Panc1 (cell line): Measurements from ENCODE around the gene ISCU. TPM values are rescaled to one million over a fixed set of nuclear protein-coding genes. Genes with fewer than 3 reads are reported as not detected.

ENCODE experiments used
- ATAC-seq: fragments of 200-7000 bp; cut with Tn5 transposase; 2 replicates; pipeline ENCODE4 v1.9.1; 2020; ENCODE audit warnings: mild to moderate bottlenecking, moderate library complexity
- BruUV-seq: library from RNA; stranded (reverse); fragments of 400-500 nt; replicated peaks from 2 replicates; lab custom pipeline; 2021; lab: Mats Ljungman, UMichigan
- CTCF ChIA-PET: fragments of 300-600 bp; sonication (Branson Sonifier 250); formaldehyde crosslinking; loops from one replicate; lab custom pipeline; 2022; ENCODE audit warnings: antibody characterized with exemption; lab: Charles Lee
- POLR2A ChIA-PET: fragments of 300-600 bp; sonication (Branson Sonifier 250); formaldehyde crosslinking; loops from one replicate; lab custom pipeline; 2022; ENCODE audit warnings: antibody characterized with exemption; lab: Charles Lee
- DNase-seq: peaks from one replicate; pipeline ENCODE4 v3.0.0-alpha.2; 2010; ENCODE audit warnings: low read depth, low spot score
- H3K27ac ChIP-seq: 2 replicates; pipeline ENCODE4 v1.5.1; 2011; ENCODE audit warnings: mild to moderate bottlenecking, low read length, inconsistent platforms
- H3K27me3 ChIP-seq: fragments of 200-500 bp; sonication (Bioruptor generic); 2 replicates; pipeline ENCODE4 v1.6.0; 2014; ENCODE audit warnings: low read length, inconsistent platforms; ENCODE audit not compliant: control insufficient read depth, insufficient read depth
- H3K36me3 ChIP-seq: fragments of 200-500 bp; sonication (Bioruptor generic); 2 replicates; pipeline ENCODE4 v1.5.1; 2014; ENCODE audit warnings: inconsistent platforms, mild to moderate bottlenecking, low read length, moderate library complexity; ENCODE audit not compliant: control insufficient read depth, insufficient read depth
- H3K4me1 ChIP-seq: 2 replicates; pipeline ENCODE4 v1.5.1; 2011; ENCODE audit warnings: inconsistent platforms, mild to moderate bottlenecking, low read length, moderate library complexity; ENCODE audit not compliant: control insufficient read depth, insufficient read depth
- H3K4me3 ChIP-seq, 2 experiments: 2 replicates each; pipeline ENCODE4 v1.5.1; 2011 to 2012; ENCODE audit warnings: low read depth in 2 of 2, low read length in 2 of 2, mild to moderate bottlenecking in 2 of 2, inconsistent platforms in 1 of 2, moderate library complexity in 1 of 2
- H3K9me3 ChIP-seq: fragments of 200-500 bp; sonication (Bioruptor generic); 2 replicates; pipeline ENCODE4 v1.5.1; 2014; ENCODE audit warnings: low read depth, mild to moderate bottlenecking, inconsistent platforms, low read length, moderate library complexity; ENCODE audit not compliant: control insufficient read depth, insufficient read depth
- CTCF ChIP-seq: fragments of 450-650 bp; IDR thresholded peaks from 2 replicates; pipeline ENCODE4 v1.5.1; 2017; ENCODE audit warnings: mild to moderate bottlenecking
- POLR2AphosphoS5 ChIP-seq: IDR thresholded peaks from 2 replicates; pipeline ENCODE4 v1.6.1; 2012; ENCODE audit warnings: mild to moderate bottlenecking, low read depth, low read length, moderate library complexity
- SIN3A ChIP-seq: IDR thresholded peaks from 2 replicates; pipeline ENCODE4 v1.6.1; 2012; ENCODE audit warnings: low read depth, mild to moderate bottlenecking, low read length, moderate library complexity, borderline replicate concordance; ENCODE audit not compliant: insufficient read depth
- TCF7L2 ChIP-seq: IDR thresholded peaks from 2 replicates; pipeline ENCODE4 v1.6.1; 2011; ENCODE audit warnings: mild to moderate bottlenecking, low read depth, low read length, inconsistent platforms
- in situ Hi-C: cut with HindIII; loops from 2 replicates; pipeline ENCODE4 v1.10.0; 2016; ENCODE audit warnings: low sequenced_read_pairs, low pct_unique_long_range_greater_than_20kb
- intact Hi-C: fragments of 100-400 bp; cut with micrococcal nuclease; formaldehyde crosslinking; loops from one replicate; pipeline ENCODE4 v1.10.0; 2022; ENCODE audit not compliant: unreplicated experiment
- total RNA-seq: library from RNA; stranded (reverse); gene quantifications from one replicate; pipeline ENCODE4 v1.2.1, GENCODE V29; 2021; ENCODE audit not compliant: unreplicated experiment
- TF ChIP-seq, protein P1 (sequence below), 2 experiments: IDR thresholded peaks; 2 replicates each; pipeline ENCODE4 v1.6.1; 2011 to 2012; ENCODE audit warnings: low read depth in 2 of 2, control low read depth in 1 of 2, low read length in 1 of 2, mild to moderate bottlenecking in 1 of 2, moderate library complexity in 1 of 2; ENCODE audit not compliant: insufficient read depth in 1 of 2

ISCU gene
- total RNA-seq, 1 experiment from 2014 or later, result 66.1 TPM

- Histone ChIP-seq H3K9me3 (no peaks in the 10 kb centered on the region), H3K4me3 (no peak overlapping the region), H3K27me3 (no peaks in the 10 kb centered on the region), H3K36me3 (peaks cover 36% of the 10 kb centered on the region), H3K4me1 (no peaks in the 10 kb centered on the region), H3K27ac (no peak overlapping the region)
- ChIA-PET CTCF (no interaction called here), POLR2A (no interaction called here)
- ATAC-seq (no peak), DNase-seq (no peak)
- TF ChIP-seq SIN3A (no peak), CTCF (no peak), POLR2AphosphoS5 (no peak), TCF7L2 (no peak)
- TF ChIP-seq, protein P1, sequence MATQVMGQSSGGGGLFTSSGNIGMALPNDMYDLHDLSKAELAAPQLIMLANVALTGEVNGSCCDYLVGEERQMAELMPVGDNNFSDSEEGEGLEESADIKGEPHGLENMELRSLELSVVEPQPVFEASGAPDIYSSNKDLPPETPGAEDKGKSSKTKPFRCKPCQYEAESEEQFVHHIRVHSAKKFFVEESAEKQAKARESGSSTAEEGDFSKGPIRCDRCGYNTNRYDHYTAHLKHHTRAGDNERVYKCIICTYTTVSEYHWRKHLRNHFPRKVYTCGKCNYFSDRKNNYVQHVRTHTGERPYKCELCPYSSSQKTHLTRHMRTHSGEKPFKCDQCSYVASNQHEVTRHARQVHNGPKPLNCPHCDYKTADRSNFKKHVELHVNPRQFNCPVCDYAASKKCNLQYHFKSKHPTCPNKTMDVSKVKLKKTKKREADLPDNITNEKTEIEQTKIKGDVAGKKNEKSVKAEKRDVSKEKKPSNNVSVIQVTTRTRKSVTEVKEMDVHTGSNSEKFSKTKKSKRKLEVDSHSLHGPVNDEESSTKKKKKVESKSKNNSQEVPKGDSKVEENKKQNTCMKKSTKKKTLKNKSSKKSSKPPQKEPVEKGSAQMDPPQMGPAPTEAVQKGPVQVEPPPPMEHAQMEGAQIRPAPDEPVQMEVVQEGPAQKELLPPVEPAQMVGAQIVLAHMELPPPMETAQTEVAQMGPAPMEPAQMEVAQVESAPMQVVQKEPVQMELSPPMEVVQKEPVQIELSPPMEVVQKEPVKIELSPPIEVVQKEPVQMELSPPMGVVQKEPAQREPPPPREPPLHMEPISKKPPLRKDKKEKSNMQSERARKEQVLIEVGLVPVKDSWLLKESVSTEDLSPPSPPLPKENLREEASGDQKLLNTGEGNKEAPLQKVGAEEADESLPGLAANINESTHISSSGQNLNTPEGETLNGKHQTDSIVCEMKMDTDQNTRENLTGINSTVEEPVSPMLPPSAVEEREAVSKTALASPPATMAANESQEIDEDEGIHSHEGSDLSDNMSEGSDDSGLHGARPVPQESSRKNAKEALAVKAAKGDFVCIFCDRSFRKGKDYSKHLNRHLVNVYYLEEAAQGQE (IDR thresholded peaks at IDR 0.05; ENCODE audit: insufficient read depth in 1 of 2, low read depth in 2 of 2, low read length in 1 of 2), result no peak
- in situ Hi-C loops, result no loop called here
- intact Hi-C loops, result no loop called here
- no TSS peak for BruUV-seq
These were observed 20.1 kb upstream of the ISCU start for GRCh38 chr12:108542320-108542719.

DNA sequence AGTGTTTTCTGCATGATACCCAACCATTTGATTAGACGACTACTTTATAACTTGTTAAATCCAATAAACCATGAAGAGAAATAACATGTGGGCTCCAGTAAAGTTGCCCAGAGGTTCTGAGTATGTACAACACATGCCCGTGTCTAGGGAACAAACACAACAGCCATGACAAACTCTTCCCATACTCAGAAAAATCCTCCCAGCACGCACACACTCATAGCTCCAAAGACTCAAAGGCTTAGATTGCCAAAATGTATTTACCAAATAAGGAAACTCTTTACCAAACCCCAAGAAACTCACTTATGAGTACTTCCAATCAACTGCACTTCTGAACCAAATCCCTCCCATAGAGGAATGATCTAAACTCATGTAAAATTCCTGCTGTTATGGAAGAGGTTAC is 18.7 kb upstream of the ISCU start:
- CTCF ChIA-PET, result no interaction called here
- Histone ChIP-seq H3K27me3 (no peaks in the 10 kb centered on the region), H3K36me3 (peaks cover 37% of the 10 kb centered on the region), H3K4me3 (no peak overlapping the region), H3K9me3 (no peaks in the 10 kb centered on the region), H3K27ac (no peak overlapping the region), H3K4me1 (no peaks in the 10 kb centered on the region)
- no peak for ATAC-seq
- in situ Hi-C loops, result no loop called here
- TSS peak; percentile 6 for BruUV-seq
- no peak for TF ChIP-seq SIN3A
- POLR2A ChIA-PET, result no interaction called here
- DNase-seq, result no peak
- intact Hi-C loops, result no loop called here

- no peaks in the 10 kb centered on the region for H3K27me3 ChIP-seq
- no peak for ATAC-seq
- H3K4me3 ChIP-seq, result no peak overlapping the region
- CTCF ChIA-PET, result no interaction called here
- no peak for DNase-seq
- no peak overlapping the region for H3K27ac ChIP-seq
- H3K9me3 ChIP-seq, result no peaks in the 10 kb centered on the region
- peaks cover 43% of the 10 kb centered on the region for H3K36me3 ChIP-seq
- TF ChIP-seq TCF7L2 (no peak), SIN3A (no peak), CTCF (no peak), POLR2AphosphoS5 (no peak)
- TF ChIP-seq, protein P1 (IDR thresholded peaks at IDR 0.05; ENCODE audit: insufficient read depth in 1 of 2, low read depth in 2 of 2, low read length in 1 of 2), result no peak
- intact Hi-C loops (no loop called here), in situ Hi-C loops (no loop called here)
- H3K4me1 ChIP-seq, result no peaks in the 10 kb centered on the region
- BruUV-seq, result no TSS peak
- POLR2A ChIA-PET, result no interaction called here
These were observed 14.7 kb upstream of the ISCU start for GRCh38 chr12:108547686-108548085.
